ENCODE results near the gene NHERF2. TPM values are rescaled to one million over a fixed set of nuclear protein-coding genes. Genes with fewer than 3 reads are reported as not detected.

NHERF2 gene
- total and polyA plus RNA-seq, 2 of the 4 experiments (the other 2 are of a cell fraction): 18.6 to 77.8 TPM

DNA sequence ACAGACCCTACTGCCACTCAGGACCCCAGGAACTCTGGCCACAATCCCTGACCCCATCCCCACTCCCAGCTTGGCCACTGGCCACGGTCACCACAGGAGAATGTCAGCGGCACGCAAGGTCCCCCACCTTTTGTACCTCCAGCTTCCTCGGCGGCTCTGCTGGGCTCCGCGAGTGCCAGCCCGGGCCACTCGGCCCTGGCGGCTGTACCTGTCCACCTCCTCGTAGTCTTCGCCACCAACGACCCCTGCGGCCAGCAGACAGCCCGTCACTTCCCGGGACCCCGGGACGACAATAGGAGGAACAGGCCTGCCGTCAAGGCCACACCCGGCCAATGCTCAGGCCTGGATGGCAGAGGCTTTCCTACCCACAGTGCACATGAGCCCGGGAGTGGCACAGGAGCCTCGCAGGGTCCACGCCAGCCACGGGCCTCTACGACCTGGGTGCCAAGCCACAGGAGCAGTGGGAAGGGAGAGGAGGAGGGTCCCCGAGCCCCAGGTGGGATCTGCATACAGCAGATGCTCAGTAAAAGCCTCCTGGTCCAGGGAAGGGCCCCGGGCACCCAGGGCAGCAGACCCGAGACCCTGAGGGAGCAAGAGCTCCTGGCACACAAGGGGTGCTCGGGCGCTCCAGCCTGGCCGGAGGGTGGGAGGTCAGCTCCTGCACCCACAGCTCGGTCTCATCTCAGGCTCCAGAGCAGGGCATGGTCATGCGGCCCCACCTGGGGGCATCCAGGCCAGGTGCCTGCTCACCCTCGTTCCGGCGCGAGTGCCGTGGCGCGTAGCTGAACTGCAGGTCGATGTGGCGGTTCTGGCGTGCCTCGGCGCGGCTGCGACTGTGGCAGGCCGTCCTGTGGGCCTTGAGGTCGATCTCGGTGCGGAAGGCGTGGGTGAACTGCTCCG lies 25.0 kb upstream of the NHERF2 start:
- Histone ChIP-seq H4K5ac (ENCODE audit: low read depth, low read length) (no peak overlapping the region), H2BK120ac (ENCODE audit: low read depth, low read length) (no peak overlapping the region), H3K4me2 (ENCODE audit: low read depth, low read length) (no peak overlapping the region), H3K36me3 (ENCODE audit: control insufficient read depth, insufficient read depth, low read length) (peaks cover 52% of the 10 kb centered on the region), H2AFZ (replicated peaks; ENCODE audit: low read length, poor library complexity) (no peak overlapping the region), H2BK15ac (ENCODE audit: low read depth, low read length) (no peak overlapping the region), H3K4ac (ENCODE audit: low read depth, low read length) (no peak overlapping the region), H3K27ac (ENCODE audit: insufficient read depth, low read length) (no peak overlapping the region), H3K27me3 (ENCODE audit: control insufficient read depth, insufficient read depth, low read length) (no peaks in the 10 kb centered on the region), H3K79me1 (ENCODE audit: low read depth in 1 of 2, low read length in 2 of 2) (peaks cover 10 to 70% of the 10 kb centered on the region in 2 experiments; a peak in 3 of 4 replicates), H3K23ac (ENCODE audit: low read depth, low read length) (no peak overlapping the region), H3K14ac (replicated peaks; ENCODE audit: low read depth, low read length) (no peak overlapping the region), H4K91ac (ENCODE audit: insufficient read depth, low read depth, low read length) (no peak overlapping the region), H3K4me1 (ENCODE audit: control insufficient read depth, insufficient read depth, low read length) (peaks cover 22% of the 10 kb centered on the region), H4K8ac (ENCODE audit: low read depth in 2 of 2, low read length in 2 of 2) (no peak overlapping the region), H3K56ac (ENCODE audit: extremely low read depth, insufficient read depth, low read length) (no peak overlapping the region), H2AK5ac (ENCODE audit: low read depth, low read length) (no peak overlapping the region), H2BK20ac (ENCODE audit: low read depth, low read length) (no peak overlapping the region), H2BK5ac (ENCODE audit: low read depth, low read length, poor library complexity, severe bottlenecking) (no peak overlapping the region), H2AK9ac (replicated peaks; ENCODE audit: low read depth, low read length, poor library complexity) (no peak overlapping the region), H3K9me3 (ENCODE audit: control insufficient read depth, insufficient read depth, low read length) (no peaks in the 10 kb centered on the region), H4K20me1 (ENCODE audit: insufficient read depth, low read length) (peaks cover 66% of the 10 kb centered on the region), H3K18ac (ENCODE audit: low read depth, low read length) (no peak overlapping the region), H3K4me3 (ENCODE audit: insufficient read depth, low read depth, low read length) (no peak overlapping the region), H3K9ac (ENCODE audit: low read depth, low read length) (no peak overlapping the region), H3K9me1 (ENCODE audit: insufficient read depth, low read length) (peaks cover 7% of the 10 kb centered on the region; the same call in 1 of the 2 replicates)
- intact Hi-C loops (cut with micrococcal nuclease) (loop anchor here (5.0 kb wide), 1 partner anchor 141 kb away; no protein-coding TSS in a partner anchor), dilution Hi-C loops (cut with HindIII; ENCODE audit: low sequenced_read_pairs, unreplicated experiment) (no loop called here), in situ Hi-C loops (cut with MboI; ENCODE audit: low sequenced_read_pairs) (no loop called here)
- ChIA-PET CTCF (no interaction called here), POLR2A (ENCODE audit: unreplicated experiment) (no interaction called here)
- no TSS peak for BruUV-seq (replicated peaks)
- DNase-seq (no peak), ATAC-seq (ENCODE audit: low read depth) (no peak)
- WGBS, 2 experiments (ENCODE audit: extremely low coverage in 2 of 2, insufficient read length in 1 of 2): 95% methylated on average over 30 of the region's 53 CpGs; no CpG with 5 or more reads in 1 of the 2 experiments
- no peak for TF ChIP-seq RCOR1 (IDR thresholded peaks at IDR 0.05; ENCODE audit: insufficient replicate concordance, low read length)
- TF ChIP-seq BHLHE40 (IDR thresholded peaks at IDR 0.05; ENCODE audit: low read depth, low read length): no peak
- TF ChIP-seq MAZ (IDR thresholded peaks at IDR 0.05; ENCODE audit: borderline replicate concordance, low read depth, low read length): no peak
- TF ChIP-seq, protein P1, sequence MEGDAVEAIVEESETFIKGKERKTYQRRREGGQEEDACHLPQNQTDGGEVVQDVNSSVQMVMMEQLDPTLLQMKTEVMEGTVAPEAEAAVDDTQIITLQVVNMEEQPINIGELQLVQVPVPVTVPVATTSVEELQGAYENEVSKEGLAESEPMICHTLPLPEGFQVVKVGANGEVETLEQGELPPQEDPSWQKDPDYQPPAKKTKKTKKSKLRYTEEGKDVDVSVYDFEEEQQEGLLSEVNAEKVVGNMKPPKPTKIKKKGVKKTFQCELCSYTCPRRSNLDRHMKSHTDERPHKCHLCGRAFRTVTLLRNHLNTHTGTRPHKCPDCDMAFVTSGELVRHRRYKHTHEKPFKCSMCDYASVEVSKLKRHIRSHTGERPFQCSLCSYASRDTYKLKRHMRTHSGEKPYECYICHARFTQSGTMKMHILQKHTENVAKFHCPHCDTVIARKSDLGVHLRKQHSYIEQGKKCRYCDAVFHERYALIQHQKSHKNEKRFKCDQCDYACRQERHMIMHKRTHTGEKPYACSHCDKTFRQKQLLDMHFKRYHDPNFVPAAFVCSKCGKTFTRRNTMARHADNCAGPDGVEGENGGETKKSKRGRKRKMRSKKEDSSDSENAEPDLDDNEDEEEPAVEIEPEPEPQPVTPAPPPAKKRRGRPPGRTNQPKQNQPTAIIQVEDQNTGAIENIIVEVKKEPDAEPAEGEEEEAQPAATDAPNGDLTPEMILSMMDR (conservative IDR thresholded peaks at IDR 0.05; ENCODE audit: low read depth, low read length): no peak
- TF ChIP-seq CHD1 (IDR thresholded peaks at IDR 0.05; ENCODE audit: low read depth, low read length): no peak
- TF ChIP-seq, protein P2, sequence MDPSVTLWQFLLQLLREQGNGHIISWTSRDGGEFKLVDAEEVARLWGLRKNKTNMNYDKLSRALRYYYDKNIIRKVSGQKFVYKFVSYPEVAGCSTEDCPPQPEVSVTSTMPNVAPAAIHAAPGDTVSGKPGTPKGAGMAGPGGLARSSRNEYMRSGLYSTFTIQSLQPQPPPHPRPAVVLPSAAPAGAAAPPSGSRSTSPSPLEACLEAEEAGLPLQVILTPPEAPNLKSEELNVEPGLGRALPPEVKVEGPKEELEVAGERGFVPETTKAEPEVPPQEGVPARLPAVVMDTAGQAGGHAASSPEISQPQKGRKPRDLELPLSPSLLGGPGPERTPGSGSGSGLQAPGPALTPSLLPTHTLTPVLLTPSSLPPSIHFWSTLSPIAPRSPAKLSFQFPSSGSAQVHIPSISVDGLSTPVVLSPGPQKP (IDR thresholded peaks at IDR 0.05; ENCODE audit: borderline replicate concordance, low read depth, low read length): no peak
- TF ChIP-seq FOS (IDR thresholded peaks at IDR 0.05; ENCODE audit: low read depth, low read length): no peak
- TF ChIP-seq RAD21 (IDR thresholded peaks at IDR 0.05; ENCODE audit: low read length): no peak
- TF ChIP-seq CEBPB (IDR thresholded peaks at IDR 0.05; ENCODE audit: low read depth, low read length): no peak
- TF ChIP-seq RFX5 (IDR thresholded peaks at IDR 0.05; ENCODE audit: low read depth, low read length): no peak
